Activated T-cell treated with anti-CD3 and anti-CD28 coated beads, Interleukin-2, amount 50 U/mL, for 48 hours (primary cell): ENCODE measurements around the gene PASK.

ENCODE experiments used
- DNase-seq, 2 experiments: peaks; one replicate each; pipeline ENCODE4 v3.0.0-alpha.2; 2020

The PASK gene

GRCh38 chr2:241146286-241146685 lies 3.0 kb downstream of the PASK start:
- DNase-seq = no peak

GRCh38 chr2:241142593-241142992 lies 6.7 kb downstream of the PASK start:
- DNase-seq = no peak

- no peak for DNase-seq
These were observed 7.2 kb downstream of the PASK start for GRCh38 chr2:241142063-241142462.

- no peak for DNase-seq
These were observed 8.0 kb downstream of the PASK start for GRCh38 chr2:241141214-241141770.

GRCh38 chr2:241140445-241140840 lies 8.8 kb downstream of the PASK start:
- DNase-seq = no peak

- DNase-seq = no peak
These were observed 9.5 kb downstream of the PASK start for GRCh38 chr2:241139531-241140444.

- no peak for DNase-seq
These were observed 10.8 kb downstream of the PASK start for GRCh38 chr2:241138471-241138870.

GRCh38 chr2:241137276-241138190 lies 11.7 kb downstream of the PASK start:
- no peak for DNase-seq

- DNase-seq = no peak
These were observed 12.5 kb downstream of the PASK start for GRCh38 chr2:241136661-241137260.

- DNase-seq = no peak
These were observed 13.1 kb downstream of the PASK start for GRCh38 chr2:241136191-241136590.

- no peak for DNase-seq
These were observed 13.5 kb downstream of the PASK start for GRCh38 chr2:241135737-241136136.

- no peak for DNase-seq
These were observed 14.6 kb downstream of the PASK start for GRCh38 chr2:241134711-241135110.

- no peak for DNase-seq
These were observed 15.8 kb downstream of the PASK start for GRCh38 chr2:241133436-241133820.

- DNase-seq = no peak
These were observed 16.5 kb downstream of the PASK start for GRCh38 chr2:241132538-241133435.

GRCh38 chr2:241131531-241131930 lies 17.7 kb downstream of the PASK start:
- no peak for DNase-seq

GRCh38 chr2:241130316-241130715 lies 19.0 kb downstream of the PASK start:
- no peak for DNase-seq

GRCh38 chr2:241129086-241129871 lies 20.0 kb downstream of the PASK start:
- DNase-seq = no peak

- no peak for DNase-seq
These were observed 21.0 kb downstream of the PASK start for GRCh38 chr2:241128266-241128665.

GRCh38 chr2:241126771-241127202 lies 22.5 kb downstream of the PASK start:
- no peak for DNase-seq

GRCh38 chr2:241126201-241126611 lies 23.1 kb downstream of the PASK start:
- no peak for DNase-seq

- DNase-seq = no peak
These were observed 23.6 kb downstream of the PASK start for GRCh38 chr2:241125626-241126025.
